Tibial artery (tissue), 4 donors: ENCODE measurements around the gene NFIB.

Source experiments
- DNase-seq, 2 donors: peaks; one replicate each; pipeline ENCODE4 v3.0.0-alpha.2; 2019
- H3K27ac ChIP-seq, 2 donors: fragments of 200-600 bp; sonication (generic) in 1 of 2; 1 replicate in 1 of 2; 2 replicates in 1 of 2; pipeline ENCODE4 v1.5.1; 2018 to 2019; ENCODE audit warnings: mild to moderate bottlenecking in 1 of 2
- H3K27me3 ChIP-seq, 2 donors: fragments of 200-600 bp; sonication (generic) in 1 of 2; one replicate each; pipeline versions ENCODE4 v1.5.1 to v1.6.0; 2016 to 2019
- H3K36me3 ChIP-seq, 3 donors: fragments of 200-600 bp; sonication (generic) in 2 of 3; one replicate each; pipeline ENCODE4 v1.5.1; 2016 to 2019; ENCODE audit warnings: mild to moderate bottlenecking in 2 of 3
- H3K4me1 ChIP-seq, 4 donors: fragments of 200-600 bp; sonication (generic) in 2 of 4; 1 replicate in 3 of 4; 2 replicates in 1 of 4; pipeline ENCODE4 v1.5.1; 2016 to 2019
- H3K4me3 ChIP-seq, 2 donors: fragments of 200-600 bp; sonication (generic) in 1 of 2; 1 replicate in 1 of 2; 2 replicates in 1 of 2; pipeline ENCODE4 v1.5.1; 2018 to 2019; ENCODE audit warnings: mild to moderate bottlenecking in 2 of 2
- H3K9me3 ChIP-seq, 3 donors: fragments of 200-600 bp; sonication (generic) in 1 of 3; one replicate each; pipeline ENCODE4 v1.5.1; 2016 to 2019
- CTCF ChIP-seq, 2 experiments: fragments of 200-600 bp in 1 of 2; fragments of 450-650 bp in 1 of 2; IDR thresholded peaks; one replicate each; pipeline ENCODE4 v1.5.1; 2017 to 2019; ENCODE audit warnings: antibody characterized with exemption in 2 of 2, mild to moderate bottlenecking in 1 of 2, moderate library complexity in 1 of 2
- intact Hi-C: fragments of 100-400 bp; cut with DNase I; formaldehyde crosslinking; loops from one replicate; pipeline ENCODE4 v1.15.0; 2023; ENCODE audit warnings: low total_unique reads

Gene NFIB

DNA sequence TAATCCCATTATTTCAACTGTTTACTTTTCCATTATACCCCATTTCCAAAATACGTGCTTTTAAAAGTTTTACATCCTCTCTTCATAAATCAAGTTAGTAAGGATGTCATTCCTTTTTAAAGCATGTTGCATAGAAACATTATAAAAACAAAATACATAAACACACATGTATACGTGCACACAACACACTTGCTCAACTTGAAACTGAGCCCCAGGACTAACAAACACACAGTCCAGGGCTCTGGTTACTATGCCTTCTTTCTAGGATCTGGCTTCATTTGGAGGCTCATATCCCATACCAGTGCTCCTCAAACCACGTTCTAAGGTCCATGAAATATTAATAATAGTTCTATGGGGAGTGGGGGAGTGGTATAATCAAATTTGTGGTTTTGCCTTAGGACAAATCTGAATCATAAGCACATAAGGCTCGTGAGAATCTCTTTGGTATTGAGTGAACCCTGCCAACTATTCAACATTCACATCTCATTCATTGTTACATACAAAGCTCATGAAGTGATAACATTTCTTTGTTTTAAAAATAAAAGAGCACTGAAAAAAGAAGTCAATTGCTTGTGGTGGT, 55.2 kb downstream of the NFIB start:
- no peak overlapping the region for H3K4me3 ChIP-seq
- no peak for DNase-seq
- no peak for TF ChIP-seq CTCF (IDR thresholded peaks at IDR 0.05)
- no peaks in the 10 kb centered on the region for H3K36me3 ChIP-seq
- peaks cover 0 to 62% (median 29%) of the 10 kb centered on the region in 4 donors for H3K4me1 ChIP-seq
- no peaks in the 10 kb centered on the region for H3K9me3 ChIP-seq
- no peaks in the 10 kb centered on the region for H3K27me3 ChIP-seq
- intact Hi-C loops = no loop called here
- H3K27ac ChIP-seq = peak overlapping the region; percentile 14 to 66

DNA sequence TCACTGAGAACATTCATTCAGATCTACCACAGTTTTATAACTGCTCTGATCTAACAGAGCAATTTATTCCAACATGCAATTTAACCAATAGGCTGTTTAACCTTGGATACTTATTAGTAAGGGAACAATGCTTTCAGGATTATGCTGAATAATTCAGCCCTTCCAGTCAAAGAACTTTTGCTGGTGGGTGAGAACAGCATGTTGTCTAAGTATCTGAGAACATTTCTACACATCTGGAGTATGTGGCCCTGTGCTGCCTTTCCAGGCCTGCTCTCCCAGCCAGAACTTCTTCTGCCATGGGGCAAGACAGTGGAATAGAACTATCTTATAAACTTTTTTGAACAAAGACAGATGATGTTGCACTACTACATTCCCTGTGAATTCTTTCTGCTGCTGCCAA, 55.8 kb downstream of the NFIB start:
- no peak for TF ChIP-seq CTCF (IDR thresholded peaks at IDR 0.05)
- intact Hi-C loops = no loop called here
- Histone ChIP-seq H3K36me3 (no peaks in the 10 kb centered on the region), H3K9me3 (no peaks in the 10 kb centered on the region), H3K4me1 (peaks cover 0 to 61% (median 27%) of the 10 kb centered on the region in 4 donors), H3K4me3 (no peak overlapping the region), H3K27ac (peak overlapping the region; percentile 3 to 66), H3K27me3 (no peaks in the 10 kb centered on the region)
- DNase-seq = no peak

DNA sequence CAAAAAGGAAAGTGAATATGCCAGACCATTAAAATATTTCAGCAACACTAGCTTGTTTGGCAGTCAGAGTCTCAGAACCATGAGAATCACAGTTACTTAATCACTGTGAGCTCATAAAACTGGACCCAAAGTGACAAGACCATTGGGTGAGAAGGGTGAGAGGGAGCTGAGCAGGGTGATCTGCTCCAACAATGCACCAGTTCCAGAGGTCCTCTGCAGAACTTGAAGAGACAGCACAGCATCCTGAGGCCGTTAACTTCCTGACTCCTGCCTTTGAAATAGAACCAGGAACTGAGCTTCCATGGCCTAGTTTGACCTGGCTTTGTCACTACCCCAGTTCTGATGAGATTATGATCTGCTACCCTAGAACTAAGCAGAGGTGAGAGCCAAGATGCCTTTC, 57.4 kb downstream of the NFIB start:
- Histone ChIP-seq H3K4me3 (no peak overlapping the region), H3K4me1 (peaks cover 0 to 64% (median 32%) of the 10 kb centered on the region in 4 donors), H3K27me3 (no peaks in the 10 kb centered on the region), H3K27ac (peak overlapping the region; percentile 23 to 66), H3K9me3 (no peaks in the 10 kb centered on the region), H3K36me3 (no peaks in the 10 kb centered on the region)
- no peak for DNase-seq
- no peak for TF ChIP-seq CTCF (IDR thresholded peaks at IDR 0.05)
- intact Hi-C loops = no loop called here

- peak overlapping the region; percentile 16 to 54 for H3K27ac ChIP-seq
- intact Hi-C loops = no loop called here
Observed at GRCh38 chr9:14251154-14252071, 62.5 kb downstream of the NFIB start.

DNA sequence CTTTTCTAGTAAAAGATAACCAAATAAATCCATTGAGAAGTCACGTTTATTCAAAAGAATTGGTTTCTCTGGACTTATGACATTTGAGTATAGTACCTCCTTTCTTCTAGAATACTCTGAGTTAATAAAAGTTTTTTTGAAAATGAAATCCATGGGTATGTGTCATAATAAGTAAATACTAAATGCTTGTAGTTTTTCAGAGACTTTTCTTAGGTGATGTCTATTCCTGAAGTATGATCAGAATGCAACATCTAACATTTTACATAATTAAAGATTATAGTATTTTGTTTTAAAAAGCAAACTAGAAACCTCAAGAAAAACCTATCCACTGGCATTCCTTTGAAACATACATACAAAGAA, 63.2 kb downstream of the NFIB start:
- DNase-seq = no peak
- H3K9me3 ChIP-seq = no peaks in the 10 kb centered on the region
- no peak overlapping the region for H3K4me3 ChIP-seq
- H3K27me3 ChIP-seq = no peaks in the 10 kb centered on the region
- peak overlapping the region in 1 of 2 donors; percentile 54 for H3K27ac ChIP-seq
- no peak for TF ChIP-seq CTCF (IDR thresholded peaks at IDR 0.05)
- no peaks in the 10 kb centered on the region for H3K36me3 ChIP-seq
- peaks cover 0 to 48% (median 36%) of the 10 kb centered on the region in 4 donors for H3K4me1 ChIP-seq
- intact Hi-C loops = no loop called here

More at GRCh38 chr9:14251154-14252071, 62.5 kb downstream of the NFIB start:
- DNase-seq = peak; percentile 76 to 92
- Histone ChIP-seq H3K4me1 (peaks cover 0 to 48% (median 39%) of the 10 kb centered on the region in 4 donors), H3K27me3 (no peaks in the 10 kb centered on the region), H3K9me3 (no peaks in the 10 kb centered on the region), H3K36me3 (no peaks in the 10 kb centered on the region), H3K4me3 (peak overlapping the region; percentile 21 to 29)
- no peak for TF ChIP-seq CTCF (IDR thresholded peaks at IDR 0.05)
